ENCODE data around the gene MIOX. TPM values are rescaled to one million over a fixed set of nuclear protein-coding genes. Genes with fewer than 3 reads are reported as not detected.

Gene MIOX
- polyA plus RNA-seq, 1 donor from 2014 or later: not detected

DNA sequence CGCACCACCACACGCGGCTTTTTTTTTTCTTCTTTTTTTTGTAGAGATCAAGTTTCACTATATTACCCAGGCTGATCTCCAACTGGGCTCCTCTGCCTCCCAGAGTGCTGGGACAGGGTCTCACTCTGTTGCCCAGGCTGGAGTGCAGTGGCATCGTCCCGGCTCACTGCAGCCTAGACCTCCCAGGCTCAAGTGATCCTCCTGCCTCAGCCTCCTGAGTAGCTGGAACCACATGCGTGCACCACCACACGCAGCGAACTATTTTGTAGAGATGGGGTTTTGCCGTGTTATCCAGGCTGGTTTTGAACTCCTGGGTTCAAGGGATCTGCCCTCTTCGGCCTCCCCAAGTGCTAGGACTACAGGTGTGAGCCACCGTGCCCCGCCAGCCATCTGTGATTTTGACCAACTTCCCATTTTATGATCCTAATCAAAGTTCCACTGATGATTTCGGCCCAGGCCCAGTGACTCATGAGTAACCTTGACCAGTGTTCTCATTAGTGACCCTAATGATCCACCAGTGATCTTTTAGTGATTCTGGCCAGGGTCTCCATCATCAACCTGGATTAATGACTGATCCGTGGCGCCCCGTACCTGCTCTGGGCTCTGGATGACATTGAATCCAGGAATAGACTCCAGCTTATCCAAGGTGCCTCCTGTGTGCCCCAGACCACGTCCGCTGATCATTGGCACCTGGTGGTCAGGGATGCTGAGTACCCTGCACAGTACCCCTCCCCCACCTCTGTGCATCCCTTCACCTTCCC is 41.4 kb downstream of the MIOX start:
- TF ChIP-seq, protein P1, sequence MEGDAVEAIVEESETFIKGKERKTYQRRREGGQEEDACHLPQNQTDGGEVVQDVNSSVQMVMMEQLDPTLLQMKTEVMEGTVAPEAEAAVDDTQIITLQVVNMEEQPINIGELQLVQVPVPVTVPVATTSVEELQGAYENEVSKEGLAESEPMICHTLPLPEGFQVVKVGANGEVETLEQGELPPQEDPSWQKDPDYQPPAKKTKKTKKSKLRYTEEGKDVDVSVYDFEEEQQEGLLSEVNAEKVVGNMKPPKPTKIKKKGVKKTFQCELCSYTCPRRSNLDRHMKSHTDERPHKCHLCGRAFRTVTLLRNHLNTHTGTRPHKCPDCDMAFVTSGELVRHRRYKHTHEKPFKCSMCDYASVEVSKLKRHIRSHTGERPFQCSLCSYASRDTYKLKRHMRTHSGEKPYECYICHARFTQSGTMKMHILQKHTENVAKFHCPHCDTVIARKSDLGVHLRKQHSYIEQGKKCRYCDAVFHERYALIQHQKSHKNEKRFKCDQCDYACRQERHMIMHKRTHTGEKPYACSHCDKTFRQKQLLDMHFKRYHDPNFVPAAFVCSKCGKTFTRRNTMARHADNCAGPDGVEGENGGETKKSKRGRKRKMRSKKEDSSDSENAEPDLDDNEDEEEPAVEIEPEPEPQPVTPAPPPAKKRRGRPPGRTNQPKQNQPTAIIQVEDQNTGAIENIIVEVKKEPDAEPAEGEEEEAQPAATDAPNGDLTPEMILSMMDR (IDR thresholded peaks at IDR 0.05; ENCODE audit: poor library complexity, severe bottlenecking): no peak
- TF ChIP-seq, protein P2, sequence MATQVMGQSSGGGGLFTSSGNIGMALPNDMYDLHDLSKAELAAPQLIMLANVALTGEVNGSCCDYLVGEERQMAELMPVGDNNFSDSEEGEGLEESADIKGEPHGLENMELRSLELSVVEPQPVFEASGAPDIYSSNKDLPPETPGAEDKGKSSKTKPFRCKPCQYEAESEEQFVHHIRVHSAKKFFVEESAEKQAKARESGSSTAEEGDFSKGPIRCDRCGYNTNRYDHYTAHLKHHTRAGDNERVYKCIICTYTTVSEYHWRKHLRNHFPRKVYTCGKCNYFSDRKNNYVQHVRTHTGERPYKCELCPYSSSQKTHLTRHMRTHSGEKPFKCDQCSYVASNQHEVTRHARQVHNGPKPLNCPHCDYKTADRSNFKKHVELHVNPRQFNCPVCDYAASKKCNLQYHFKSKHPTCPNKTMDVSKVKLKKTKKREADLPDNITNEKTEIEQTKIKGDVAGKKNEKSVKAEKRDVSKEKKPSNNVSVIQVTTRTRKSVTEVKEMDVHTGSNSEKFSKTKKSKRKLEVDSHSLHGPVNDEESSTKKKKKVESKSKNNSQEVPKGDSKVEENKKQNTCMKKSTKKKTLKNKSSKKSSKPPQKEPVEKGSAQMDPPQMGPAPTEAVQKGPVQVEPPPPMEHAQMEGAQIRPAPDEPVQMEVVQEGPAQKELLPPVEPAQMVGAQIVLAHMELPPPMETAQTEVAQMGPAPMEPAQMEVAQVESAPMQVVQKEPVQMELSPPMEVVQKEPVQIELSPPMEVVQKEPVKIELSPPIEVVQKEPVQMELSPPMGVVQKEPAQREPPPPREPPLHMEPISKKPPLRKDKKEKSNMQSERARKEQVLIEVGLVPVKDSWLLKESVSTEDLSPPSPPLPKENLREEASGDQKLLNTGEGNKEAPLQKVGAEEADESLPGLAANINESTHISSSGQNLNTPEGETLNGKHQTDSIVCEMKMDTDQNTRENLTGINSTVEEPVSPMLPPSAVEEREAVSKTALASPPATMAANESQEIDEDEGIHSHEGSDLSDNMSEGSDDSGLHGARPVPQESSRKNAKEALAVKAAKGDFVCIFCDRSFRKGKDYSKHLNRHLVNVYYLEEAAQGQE (IDR thresholded peaks at IDR 0.05; ENCODE audit: borderline replicate concordance): no peak
- TF ChIP-seq MXI1 (conservative IDR thresholded peaks at IDR 0.05; ENCODE audit: poor library complexity, severe bottlenecking) (no peak), TAF1 (IDR thresholded peaks at IDR 0.05; ENCODE audit: low read depth) (no peak), EZH2 (IDR thresholded peaks at IDR 0.05; ENCODE audit: borderline replicate concordance, insufficient read depth, low read length, poor library complexity, severe bottlenecking) (no peak), SMC3 (conservative IDR thresholded peaks at IDR 0.05; ENCODE audit: poor library complexity) (no peak), POLR2AphosphoS5 (IDR thresholded peaks at IDR 0.05) (no peak), RAD21 (conservative IDR thresholded peaks at IDR 0.05) (no peak), EP300 (conservative IDR thresholded peaks at IDR 0.05; ENCODE audit: poor library complexity, severe bottlenecking) (no peak)
- Histone ChIP-seq H4K20me1 (ENCODE audit: insufficient read depth) (no peaks in the 10 kb centered on the region), H3K9me3 (ENCODE audit: low read length) (no peaks in the 10 kb centered on the region), H3K9ac (ENCODE audit: low read length) (no peak overlapping the region), H3K36me3 (ENCODE audit: insufficient read depth, low read length) (no peaks in the 10 kb centered on the region), H3K79me2 (replicated peaks; ENCODE audit: insufficient read depth, low read length) (no peaks in the 10 kb centered on the region), H3K4me2 (ENCODE audit: low read length) (no peak overlapping the region), H3K27me3 (ENCODE audit: insufficient read depth, low read depth, low read length) (peaks cover 34% of the 10 kb centered on the region), H3K4me3 (ENCODE audit: low read length) (no peak overlapping the region), H3K27ac (ENCODE audit: low read length) (no peak overlapping the region), H3K9me2 (ENCODE audit: insufficient read depth, low read length) (no peaks in the 10 kb centered on the region), H2AFZ (ENCODE audit: low read depth, low read length) (no peak overlapping the region), H3F3A (ENCODE audit: insufficient read depth, low read length, poor library complexity, severe bottlenecking) (no peaks in the 10 kb centered on the region)

GRCh38 chr22:50528682-50529415 is 42.2 kb downstream of the MIOX start:
- Histone ChIP-seq H3F3A (ENCODE audit: insufficient read depth, low read length, poor library complexity, severe bottlenecking) (no peaks in the 10 kb centered on the region), H3K9ac (ENCODE audit: low read length) (no peak overlapping the region), H3K9me3 (ENCODE audit: low read length) (no peaks in the 10 kb centered on the region), H3K9me2 (ENCODE audit: insufficient read depth, low read length) (no peaks in the 10 kb centered on the region), H4K20me1 (ENCODE audit: insufficient read depth) (no peaks in the 10 kb centered on the region), H3K79me2 (replicated peaks; ENCODE audit: insufficient read depth, low read length) (no peaks in the 10 kb centered on the region), H3K36me3 (ENCODE audit: insufficient read depth, low read length) (no peaks in the 10 kb centered on the region), H2AFZ (ENCODE audit: low read depth, low read length) (no peak overlapping the region), H3K4me2 (ENCODE audit: low read length) (no peak overlapping the region), H3K4me3 (ENCODE audit: low read length) (no peak overlapping the region), H3K27me3 (ENCODE audit: insufficient read depth, low read depth, low read length) (peaks cover 34% of the 10 kb centered on the region), H3K27ac (ENCODE audit: low read length) (no peak overlapping the region)
- no peak for TF ChIP-seq POLR2AphosphoS5 (IDR thresholded peaks at IDR 0.05)
- TF ChIP-seq RAD21 (conservative IDR thresholded peaks at IDR 0.05): no peak
- TF ChIP-seq SMC3 (conservative IDR thresholded peaks at IDR 0.05; ENCODE audit: poor library complexity): no peak
- TF ChIP-seq MXI1 (conservative IDR thresholded peaks at IDR 0.05; ENCODE audit: poor library complexity, severe bottlenecking): no peak
- no peak for TF ChIP-seq TAF1 (IDR thresholded peaks at IDR 0.05; ENCODE audit: low read depth)
- TF ChIP-seq EP300 (conservative IDR thresholded peaks at IDR 0.05; ENCODE audit: poor library complexity, severe bottlenecking): no peak
- TF ChIP-seq, protein P2 (IDR thresholded peaks at IDR 0.05; ENCODE audit: borderline replicate concordance): no peak
- TF ChIP-seq, protein P1 (IDR thresholded peaks at IDR 0.05; ENCODE audit: poor library complexity, severe bottlenecking): no peak
- TF ChIP-seq EZH2 (IDR thresholded peaks at IDR 0.05; ENCODE audit: borderline replicate concordance, insufficient read depth, low read length, poor library complexity, severe bottlenecking): no peak
